ENCODE data around the gene SPCS3.
"Not testable (repeated sequence)": the region's sequence is repeated elsewhere in the genome, so short reads cannot be mapped to it uniquely, and the experiment has no call there.

SPCS3 gene

DNA sequence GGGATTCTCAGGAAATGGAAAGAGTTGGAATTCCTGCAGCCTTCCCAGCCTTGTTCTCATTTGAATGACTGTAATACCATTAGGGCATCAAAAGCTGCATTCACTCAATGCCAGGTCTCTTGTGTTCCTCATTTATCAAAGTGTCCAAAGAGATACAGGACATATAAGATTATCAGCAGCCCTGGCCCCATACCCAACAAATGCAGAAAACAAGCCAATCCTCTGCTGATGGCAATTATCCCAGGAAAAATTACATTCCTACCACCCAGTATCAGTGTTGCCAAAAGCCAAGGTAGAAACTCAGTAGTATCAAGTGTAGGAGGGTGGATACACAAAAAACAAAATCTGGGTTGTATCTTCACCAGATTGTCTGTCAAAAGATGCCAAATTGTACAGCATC is 32.2 kb upstream of the SPCS3 start:
- H3K4me1 ChIP-seq (ENCODE audit: control insufficient read depth in 2 of 2, insufficient read depth in 2 of 2, low read length in 2 of 2) = no peaks in the 10 kb centered on the region
- peaks cover 0 to 2% of the 10 kb centered on the region in 2 donors for H3K27me3 ChIP-seq (ENCODE audit: control insufficient read depth in 2 of 2, insufficient read depth in 2 of 2, low read length in 2 of 2)
- H3K36me3 ChIP-seq (ENCODE audit: control insufficient read depth in 2 of 2, insufficient read depth in 2 of 2, low read length in 2 of 2) = no peaks in the 10 kb centered on the region
- H3K4me3 ChIP-seq (ENCODE audit: low read length in 2 of 2) = no peak overlapping the region
- H3K27ac ChIP-seq (ENCODE audit: low read depth in 2 of 2, low read length in 2 of 2) = no peak overlapping the region
- no peaks in the 10 kb centered on the region for H3K9me3 ChIP-seq (ENCODE audit: control insufficient read depth in 2 of 2, low read length in 2 of 2)
- no peak overlapping the region for H3K9ac ChIP-seq (ENCODE audit: low read depth in 1 of 2, low read length in 2 of 2)

DNA sequence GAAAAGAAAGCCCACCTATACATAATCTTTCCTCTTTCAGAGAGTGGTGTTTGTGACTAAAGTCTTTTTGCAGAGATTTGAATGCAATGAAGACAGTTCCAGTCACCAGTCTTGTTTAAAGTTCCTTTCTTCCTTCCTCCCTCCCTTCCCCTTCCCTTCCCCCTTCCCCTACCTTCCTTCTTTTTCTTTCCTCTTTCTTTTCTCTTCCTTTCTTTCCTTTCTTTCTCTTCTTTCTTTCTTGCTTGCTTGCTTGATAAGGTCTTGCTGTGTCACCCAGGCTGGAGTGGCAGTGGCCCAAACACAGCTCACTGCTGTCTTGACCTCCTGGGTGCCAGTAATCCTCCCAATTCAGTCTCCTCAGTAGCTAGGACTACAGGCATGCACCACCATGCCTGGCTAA is 31.7 kb upstream of the SPCS3 start:
- no peaks in the 10 kb centered on the region for H3K36me3 ChIP-seq (ENCODE audit: control insufficient read depth in 2 of 2, insufficient read depth in 2 of 2, low read length in 2 of 2)
- no peaks in the 10 kb centered on the region for H3K9me3 ChIP-seq (ENCODE audit: control insufficient read depth in 2 of 2, low read length in 2 of 2)
- no peak overlapping the region for H3K4me3 ChIP-seq (ENCODE audit: low read length in 2 of 2)
- H3K27me3 ChIP-seq (ENCODE audit: control insufficient read depth in 2 of 2, insufficient read depth in 2 of 2, low read length in 2 of 2) = peaks cover 0 to 2% of the 10 kb centered on the region in 2 donors
- no peaks in the 10 kb centered on the region for H3K4me1 ChIP-seq (ENCODE audit: control insufficient read depth in 2 of 2, insufficient read depth in 2 of 2, low read length in 2 of 2)
- no peak overlapping the region for H3K27ac ChIP-seq (ENCODE audit: low read depth in 2 of 2, low read length in 2 of 2)
- H3K9ac ChIP-seq (ENCODE audit: low read depth in 1 of 2, low read length in 2 of 2) = no peak overlapping the region

- Histone ChIP-seq H3K4me3 (ENCODE audit: low read length in 2 of 2) (no peak overlapping the region), H3K27me3 (ENCODE audit: control insufficient read depth in 2 of 2, insufficient read depth in 2 of 2, low read length in 2 of 2) (peaks cover 0 to 2% of the 10 kb centered on the region in 2 donors), H3K9ac (ENCODE audit: low read depth in 1 of 2, low read length in 2 of 2) (no peak overlapping the region), H3K4me1 (ENCODE audit: control insufficient read depth in 2 of 2, insufficient read depth in 2 of 2, low read length in 2 of 2) (no peaks in the 10 kb centered on the region), H3K36me3 (ENCODE audit: control insufficient read depth in 2 of 2, insufficient read depth in 2 of 2, low read length in 2 of 2) (no peaks in the 10 kb centered on the region), H3K9me3 (ENCODE audit: control insufficient read depth in 2 of 2, low read length in 2 of 2) (no peaks in the 10 kb centered on the region), H3K27ac (ENCODE audit: low read depth in 2 of 2, low read length in 2 of 2) (no peak overlapping the region)
These were observed 30.2 kb upstream of the SPCS3 start for GRCh38 chr4:176289561-176289960.

GRCh38 chr4:176290520-176290919 is 29.2 kb upstream of the SPCS3 start:
- Histone ChIP-seq H3K27ac (ENCODE audit: low read depth in 2 of 2, low read length in 2 of 2) (no peak overlapping the region), H3K36me3 (ENCODE audit: control insufficient read depth in 2 of 2, insufficient read depth in 2 of 2, low read length in 2 of 2) (no peaks in the 10 kb centered on the region), H3K4me3 (ENCODE audit: low read length in 2 of 2) (no peak overlapping the region), H3K9me3 (ENCODE audit: control insufficient read depth in 2 of 2, low read length in 2 of 2) (no peaks in the 10 kb centered on the region), H3K4me1 (ENCODE audit: control insufficient read depth in 2 of 2, insufficient read depth in 2 of 2, low read length in 2 of 2) (no peaks in the 10 kb centered on the region), H3K9ac (ENCODE audit: low read depth in 1 of 2, low read length in 2 of 2) (no peak overlapping the region), H3K27me3 (ENCODE audit: control insufficient read depth in 2 of 2, insufficient read depth in 2 of 2, low read length in 2 of 2) (peaks cover 0 to under 1% of the 10 kb centered on the region in 2 donors)

GRCh38 chr4:176291748-176292147 is 28.0 kb upstream of the SPCS3 start:
- Histone ChIP-seq H3K27me3 (ENCODE audit: control insufficient read depth in 2 of 2, insufficient read depth in 2 of 2, low read length in 2 of 2) (no peaks in the 10 kb centered on the region), H3K4me3 (ENCODE audit: low read length in 2 of 2) (no peak overlapping the region), H3K4me1 (ENCODE audit: control insufficient read depth in 2 of 2, insufficient read depth in 2 of 2, low read length in 2 of 2) (no peaks in the 10 kb centered on the region), H3K9me3 (ENCODE audit: control insufficient read depth in 2 of 2, low read length in 2 of 2) (no peaks in the 10 kb centered on the region), H3K9ac (ENCODE audit: low read depth in 1 of 2, low read length in 2 of 2) (no peak overlapping the region), H3K36me3 (ENCODE audit: control insufficient read depth in 2 of 2, insufficient read depth in 2 of 2, low read length in 2 of 2) (no peaks in the 10 kb centered on the region), H3K27ac (ENCODE audit: low read depth in 2 of 2, low read length in 2 of 2) (no peak overlapping the region)

DNA sequence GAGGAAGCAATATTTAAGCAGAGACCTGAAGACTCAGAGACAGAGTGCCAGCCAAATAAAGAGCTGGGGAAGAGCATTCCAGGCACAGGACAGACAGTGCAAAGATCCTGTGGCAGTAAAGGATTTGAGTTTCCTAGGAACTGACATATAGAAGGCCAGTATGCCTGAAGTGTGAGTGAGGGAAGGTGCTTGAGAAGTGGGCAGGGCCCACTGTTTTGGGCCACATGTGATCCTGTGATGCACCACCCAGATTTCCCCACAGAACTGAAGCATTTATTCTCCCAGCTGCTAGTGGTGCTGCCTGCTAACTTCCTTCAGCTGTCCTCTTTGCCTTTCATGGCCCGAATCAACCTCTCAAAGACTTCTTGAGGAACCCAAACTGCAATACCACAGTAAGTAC is 26.8 kb upstream of the SPCS3 start:
- Histone ChIP-seq H3K4me1 (ENCODE audit: control insufficient read depth in 2 of 2, insufficient read depth in 2 of 2, low read length in 2 of 2) (no peaks in the 10 kb centered on the region), H3K27ac (ENCODE audit: low read depth in 2 of 2, low read length in 2 of 2) (no peak overlapping the region), H3K9me3 (ENCODE audit: control insufficient read depth in 2 of 2, low read length in 2 of 2) (no peaks in the 10 kb centered on the region), H3K36me3 (ENCODE audit: control insufficient read depth in 2 of 2, insufficient read depth in 2 of 2, low read length in 2 of 2) (no peaks in the 10 kb centered on the region), H3K4me3 (ENCODE audit: low read length in 2 of 2) (no peak overlapping the region), H3K27me3 (ENCODE audit: control insufficient read depth in 2 of 2, insufficient read depth in 2 of 2, low read length in 2 of 2) (no peaks in the 10 kb centered on the region), H3K9ac (ENCODE audit: low read depth in 1 of 2, low read length in 2 of 2) (no peak overlapping the region)

- Histone ChIP-seq H3K9me3 (ENCODE audit: control insufficient read depth in 2 of 2, low read length in 2 of 2) (no peaks in the 10 kb centered on the region), H3K9ac (ENCODE audit: low read depth in 1 of 2, low read length in 2 of 2) (no peak overlapping the region), H3K4me1 (ENCODE audit: control insufficient read depth in 2 of 2, insufficient read depth in 2 of 2, low read length in 2 of 2) (no peaks in the 10 kb centered on the region), H3K36me3 (ENCODE audit: control insufficient read depth in 2 of 2, insufficient read depth in 2 of 2, low read length in 2 of 2) (no peaks in the 10 kb centered on the region), H3K27ac (ENCODE audit: low read depth in 2 of 2, low read length in 2 of 2) (no peak overlapping the region), H3K27me3 (ENCODE audit: control insufficient read depth in 2 of 2, insufficient read depth in 2 of 2, low read length in 2 of 2) (no peaks in the 10 kb centered on the region), H3K4me3 (ENCODE audit: low read length in 2 of 2) (no peak overlapping the region)
These were observed 26.1 kb upstream of the SPCS3 start for GRCh38 chr4:176293660-176294059.

DNA sequence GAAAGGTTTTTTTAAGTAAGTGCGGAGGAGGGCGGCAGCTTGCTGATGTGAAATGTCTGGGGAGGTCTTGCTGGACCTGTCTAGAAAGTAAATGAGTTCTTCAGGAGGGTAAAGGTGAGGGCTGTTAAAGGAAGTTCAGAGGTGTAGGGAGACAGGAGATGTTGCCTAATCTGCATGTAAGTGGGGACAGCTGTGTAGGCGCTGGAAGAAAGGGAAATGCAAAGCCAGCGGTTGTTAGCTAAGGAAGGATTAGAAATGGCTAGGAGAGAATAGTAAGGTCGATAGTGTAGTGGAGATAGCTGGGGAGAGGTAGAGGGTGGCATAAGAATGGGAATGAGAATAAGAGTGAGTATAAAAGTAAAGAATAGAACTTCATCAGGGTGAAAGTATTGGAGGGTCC is 23.9 kb upstream of the SPCS3 start:
- H3K27ac ChIP-seq (ENCODE audit: low read depth in 2 of 2, low read length in 2 of 2); H3K4me1 ChIP-seq (ENCODE audit: control insufficient read depth in 2 of 2, insufficient read depth in 2 of 2, low read length in 2 of 2); H3K4me3 ChIP-seq (ENCODE audit: low read length in 2 of 2); H3K9me3 ChIP-seq (ENCODE audit: control insufficient read depth in 2 of 2, low read length in 2 of 2); H3K9ac ChIP-seq (ENCODE audit: low read depth in 1 of 2, low read length in 2 of 2); H3K36me3 ChIP-seq (ENCODE audit: control insufficient read depth in 2 of 2, insufficient read depth in 2 of 2, low read length in 2 of 2); H3K27me3 ChIP-seq (ENCODE audit: control insufficient read depth in 2 of 2, insufficient read depth in 2 of 2, low read length in 2 of 2): not testable (repeated sequence)

DNA sequence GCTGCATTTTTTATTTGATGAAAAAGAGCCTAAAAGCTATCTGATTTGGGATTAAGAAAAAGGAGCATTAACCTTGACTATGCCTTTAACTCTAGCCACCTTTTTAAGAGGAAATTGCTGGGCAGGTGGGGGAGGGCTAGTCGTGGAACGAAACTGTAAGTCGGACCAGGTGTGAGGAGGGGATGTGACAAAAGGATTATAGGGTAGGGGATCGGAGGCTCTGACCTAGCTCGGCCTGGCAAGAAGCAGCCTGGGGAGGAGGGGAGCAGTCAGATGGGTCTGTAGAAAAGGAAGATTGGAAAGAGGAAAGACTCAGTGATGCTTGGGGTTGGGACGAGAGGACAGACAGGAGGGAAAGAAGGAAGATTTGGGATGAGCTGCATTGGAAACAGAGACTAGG is 21.1 kb upstream of the SPCS3 start:
- H3K9me3 ChIP-seq (ENCODE audit: control insufficient read depth in 2 of 2, low read length in 2 of 2) = no peaks in the 10 kb centered on the region
- no peak overlapping the region for H3K9ac ChIP-seq (ENCODE audit: low read depth in 1 of 2, low read length in 2 of 2)
- no peaks in the 10 kb centered on the region for H3K4me1 ChIP-seq (ENCODE audit: control insufficient read depth in 2 of 2, insufficient read depth in 2 of 2, low read length in 2 of 2)
- H3K27ac ChIP-seq (ENCODE audit: low read depth in 2 of 2, low read length in 2 of 2) = no peak overlapping the region
- H3K27me3 ChIP-seq (ENCODE audit: control insufficient read depth in 2 of 2, insufficient read depth in 2 of 2, low read length in 2 of 2) = no peaks in the 10 kb centered on the region
- H3K4me3 ChIP-seq (ENCODE audit: low read length in 2 of 2) = no peak overlapping the region
- H3K36me3 ChIP-seq (ENCODE audit: control insufficient read depth in 2 of 2, insufficient read depth in 2 of 2, low read length in 2 of 2) = no peaks in the 10 kb centered on the region

- Histone ChIP-seq H3K4me3 (ENCODE audit: low read length in 2 of 2) (no peak overlapping the region), H3K9me3 (ENCODE audit: control insufficient read depth in 2 of 2, low read length in 2 of 2) (no peaks in the 10 kb centered on the region), H3K27ac (ENCODE audit: low read depth in 2 of 2, low read length in 2 of 2) (no peak overlapping the region), H3K4me1 (ENCODE audit: control insufficient read depth in 2 of 2, insufficient read depth in 2 of 2, low read length in 2 of 2) (no peaks in the 10 kb centered on the region), H3K36me3 (ENCODE audit: control insufficient read depth in 2 of 2, insufficient read depth in 2 of 2, low read length in 2 of 2) (no peaks in the 10 kb centered on the region), H3K27me3 (ENCODE audit: control insufficient read depth in 2 of 2, insufficient read depth in 2 of 2, low read length in 2 of 2) (no peaks in the 10 kb centered on the region), H3K9ac (ENCODE audit: low read depth in 1 of 2, low read length in 2 of 2) (no peak overlapping the region)
These were observed 19.7 kb upstream of the SPCS3 start for GRCh38 chr4:176300036-176300435.

- Histone ChIP-seq H3K9ac (ENCODE audit: low read depth in 1 of 2, low read length in 2 of 2) (no peak overlapping the region), H3K27ac (ENCODE audit: low read depth in 2 of 2, low read length in 2 of 2) (no peak overlapping the region), H3K36me3 (ENCODE audit: control insufficient read depth in 2 of 2, insufficient read depth in 2 of 2, low read length in 2 of 2) (no peaks in the 10 kb centered on the region), H3K9me3 (ENCODE audit: control insufficient read depth in 2 of 2, low read length in 2 of 2) (no peaks in the 10 kb centered on the region), H3K27me3 (ENCODE audit: control insufficient read depth in 2 of 2, insufficient read depth in 2 of 2, low read length in 2 of 2) (no peaks in the 10 kb centered on the region), H3K4me1 (ENCODE audit: control insufficient read depth in 2 of 2, insufficient read depth in 2 of 2, low read length in 2 of 2) (no peaks in the 10 kb centered on the region), H3K4me3 (ENCODE audit: low read length in 2 of 2) (no peak overlapping the region)
These were observed 19.2 kb upstream of the SPCS3 start for GRCh38 chr4:176300565-176300964.
